Nephron (organoid): ENCODE measurements around the gene POU2AF1.

Source experiments
- H3K27ac Mint-ChIP-seq, 3 experiments: 2 replicates each; pipeline ENCODE4 v1.8.0; 2020; ENCODE audit warnings: mixed read lengths in 3 of 3, mild to moderate bottlenecking in 2 of 3, moderate library complexity in 1 of 3
- H3K27me3 Mint-ChIP-seq: 2 replicates; pipeline ENCODE4 v1.8.0; 2021; ENCODE audit warnings: low read depth, mild to moderate bottlenecking, moderate library complexity, mixed read lengths
- H3K36me3 Mint-ChIP-seq: 2 replicates; pipeline ENCODE4 v1.8.0; 2020; ENCODE audit warnings: low read depth, mixed read lengths
- H3K4me1 Mint-ChIP-seq: 2 replicates; pipeline ENCODE4 v1.8.0; 2020; ENCODE audit warnings: mixed read lengths
- H3K4me3 Mint-ChIP-seq, 3 experiments: 2 replicates each; pipeline ENCODE4 v1.8.0; 2020; ENCODE audit warnings: mild to moderate bottlenecking in 3 of 3, mixed read lengths in 3 of 3, moderate library complexity in 2 of 3
- H3K9me3 Mint-ChIP-seq: 2 replicates; pipeline ENCODE4 v1.8.0; 2020; ENCODE audit warnings: mixed read lengths
- TF ChIP-seq, protein P1 (sequence below), 3 experiments: fragments of 200-600 bp; sonication (generic); IDR thresholded peaks; one replicate each; pipeline ENCODE4 v1.5.0; 2021; ENCODE audit warnings: antibody characterized with exemption in 3 of 3; ENCODE audit not compliant: unreplicated experiment in 3 of 3

Gene POU2AF1

DNA sequence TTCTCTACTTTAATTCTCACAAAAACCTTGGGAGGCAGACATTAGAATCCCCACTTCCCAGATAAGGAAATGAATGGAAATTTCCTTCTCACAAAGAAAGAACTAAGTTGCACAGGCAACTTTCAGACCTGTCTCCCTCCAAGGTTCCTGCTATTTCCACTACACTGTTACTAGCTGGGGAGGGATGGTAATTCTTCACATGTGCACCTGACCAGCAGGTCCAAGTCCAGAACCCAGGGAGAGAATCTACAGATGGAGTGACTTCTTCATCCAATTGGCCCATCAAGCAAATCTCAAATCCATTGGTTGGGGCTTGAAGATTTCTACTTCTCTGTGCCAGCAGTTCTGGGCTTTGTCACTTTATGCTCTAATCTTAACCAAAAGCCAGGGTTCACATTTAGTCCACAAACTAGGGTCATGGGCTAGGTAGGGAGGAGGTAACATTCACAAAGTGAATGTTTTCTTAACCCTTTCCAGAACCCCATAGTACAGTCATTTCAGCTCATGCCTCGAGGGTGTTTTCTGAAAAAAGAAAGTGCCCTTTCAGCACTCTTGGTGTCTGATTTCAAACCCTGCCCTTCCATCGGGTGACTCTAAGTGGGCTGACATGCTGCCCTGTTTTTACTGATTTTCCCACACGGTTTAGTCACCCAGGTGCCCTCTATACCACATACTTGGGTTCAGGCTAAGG is 2.7 kb downstream of the POU2AF1 start:
- peaks cover 4% of the 10 kb centered on the region for H3K4me1 Mint-ChIP-seq
- TF ChIP-seq, protein P1, sequence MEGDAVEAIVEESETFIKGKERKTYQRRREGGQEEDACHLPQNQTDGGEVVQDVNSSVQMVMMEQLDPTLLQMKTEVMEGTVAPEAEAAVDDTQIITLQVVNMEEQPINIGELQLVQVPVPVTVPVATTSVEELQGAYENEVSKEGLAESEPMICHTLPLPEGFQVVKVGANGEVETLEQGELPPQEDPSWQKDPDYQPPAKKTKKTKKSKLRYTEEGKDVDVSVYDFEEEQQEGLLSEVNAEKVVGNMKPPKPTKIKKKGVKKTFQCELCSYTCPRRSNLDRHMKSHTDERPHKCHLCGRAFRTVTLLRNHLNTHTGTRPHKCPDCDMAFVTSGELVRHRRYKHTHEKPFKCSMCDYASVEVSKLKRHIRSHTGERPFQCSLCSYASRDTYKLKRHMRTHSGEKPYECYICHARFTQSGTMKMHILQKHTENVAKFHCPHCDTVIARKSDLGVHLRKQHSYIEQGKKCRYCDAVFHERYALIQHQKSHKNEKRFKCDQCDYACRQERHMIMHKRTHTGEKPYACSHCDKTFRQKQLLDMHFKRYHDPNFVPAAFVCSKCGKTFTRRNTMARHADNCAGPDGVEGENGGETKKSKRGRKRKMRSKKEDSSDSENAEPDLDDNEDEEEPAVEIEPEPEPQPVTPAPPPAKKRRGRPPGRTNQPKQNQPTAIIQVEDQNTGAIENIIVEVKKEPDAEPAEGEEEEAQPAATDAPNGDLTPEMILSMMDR (IDR thresholded peaks at IDR 0.05; ENCODE audit: unreplicated experiment in 3 of 3): no peak
- H3K27ac Mint-ChIP-seq: no peak overlapping the region
- H3K4me3 Mint-ChIP-seq: no peak overlapping the region
- H3K27me3 Mint-ChIP-seq: peaks cover 13% of the 10 kb centered on the region
- H3K9me3 Mint-ChIP-seq: no peaks in the 10 kb centered on the region
- no peaks in the 10 kb centered on the region for H3K36me3 Mint-ChIP-seq

DNA sequence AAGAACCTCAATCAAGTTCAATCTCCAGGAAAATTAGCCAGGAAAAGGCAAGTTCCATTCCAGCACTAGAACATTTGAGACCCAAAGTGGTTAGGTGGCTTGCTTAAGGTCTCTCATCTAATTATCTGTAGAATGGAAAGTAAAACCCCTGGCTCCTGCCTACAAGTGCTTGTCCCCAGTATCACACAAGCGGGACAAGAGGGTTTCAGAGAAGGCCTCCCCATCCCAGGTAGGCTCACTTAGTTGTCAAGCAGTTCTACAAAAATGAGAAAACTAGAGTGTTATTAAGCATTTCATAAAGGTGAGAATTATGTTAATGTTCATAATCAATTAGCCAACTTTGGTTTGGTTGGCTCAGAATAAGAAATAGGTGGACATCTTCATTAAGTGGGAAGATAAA is 5.5 kb downstream of the POU2AF1 start:
- H3K4me1 Mint-ChIP-seq: peaks cover 4% of the 10 kb centered on the region
- H3K27me3 Mint-ChIP-seq: peaks cover 18% of the 10 kb centered on the region
- no peaks in the 10 kb centered on the region for H3K36me3 Mint-ChIP-seq
- H3K27ac Mint-ChIP-seq: no peak overlapping the region
- H3K4me3 Mint-ChIP-seq: no peak overlapping the region
- no peaks in the 10 kb centered on the region for H3K9me3 Mint-ChIP-seq
- TF ChIP-seq, protein P1 (IDR thresholded peaks at IDR 0.05; ENCODE audit: unreplicated experiment in 3 of 3): no peak

DNA sequence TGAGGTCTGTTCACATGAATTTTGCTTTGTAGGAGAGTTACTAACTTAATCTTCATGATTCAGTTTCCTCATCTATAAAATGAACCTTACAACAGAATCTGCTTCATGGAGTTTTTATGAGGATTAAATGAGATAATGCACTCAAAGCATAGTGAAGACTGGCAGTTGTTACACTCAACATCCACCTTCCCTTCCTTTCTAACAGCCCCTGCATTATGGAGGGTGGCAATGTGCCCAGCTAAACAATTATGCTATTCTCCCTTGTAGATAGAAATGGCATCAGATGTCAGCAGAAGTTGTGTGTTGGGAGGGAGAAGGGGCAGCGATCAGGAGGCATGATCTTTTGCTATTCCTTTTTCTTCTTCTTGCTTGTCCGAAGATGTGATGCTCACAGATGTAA is 6.5 kb downstream of the POU2AF1 start:
- Mint-ChIP-seq H3K4me3 (no peak overlapping the region), H3K4me1 (peaks cover 4% of the 10 kb centered on the region), H3K27me3 (peaks cover 18% of the 10 kb centered on the region), H3K9me3 (no peaks in the 10 kb centered on the region), H3K27ac (no peak overlapping the region), H3K36me3 (no peaks in the 10 kb centered on the region)
- TF ChIP-seq, protein P1 (IDR thresholded peaks at IDR 0.05; ENCODE audit: unreplicated experiment in 3 of 3): no peak

DNA sequence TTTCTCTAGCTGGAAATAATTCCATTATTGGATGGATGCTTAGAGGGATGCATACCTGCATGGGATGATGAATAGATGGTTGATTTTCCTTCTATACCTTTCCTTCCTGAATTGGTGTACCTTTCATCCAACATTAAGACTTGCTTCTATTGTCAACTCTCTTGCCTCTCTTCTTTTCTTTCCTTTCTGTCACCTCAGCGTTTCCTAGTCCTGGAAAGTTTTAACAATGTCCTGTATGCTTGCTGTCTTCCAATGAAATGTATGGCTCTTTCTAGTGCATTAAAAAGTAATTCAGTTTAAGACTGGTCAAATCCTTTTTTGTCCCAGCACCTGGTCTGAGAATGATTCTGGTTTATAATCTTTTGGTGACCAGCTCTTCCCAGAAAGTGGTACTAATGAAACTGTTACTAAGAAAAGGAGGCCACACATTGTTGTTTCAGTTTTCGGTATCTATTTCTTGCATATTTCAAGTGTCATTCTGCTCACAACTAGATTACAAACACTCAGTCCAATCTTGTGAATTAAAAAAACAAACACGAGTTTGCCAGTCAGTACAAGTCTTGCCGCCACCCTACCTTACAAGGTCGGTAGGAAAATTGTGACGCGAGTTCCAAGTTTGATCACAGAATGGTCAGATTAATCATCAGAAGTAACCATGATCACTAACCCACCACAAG is 8.0 kb downstream of the POU2AF1 start:
- H3K27ac Mint-ChIP-seq: no peak overlapping the region
- peaks cover 8% of the 10 kb centered on the region for H3K4me1 Mint-ChIP-seq
- no peak overlapping the region for H3K4me3 Mint-ChIP-seq
- peaks cover 3% of the 10 kb centered on the region for H3K9me3 Mint-ChIP-seq
- H3K27me3 Mint-ChIP-seq: peaks cover 26% of the 10 kb centered on the region
- TF ChIP-seq, protein P1 (IDR thresholded peaks at IDR 0.05; ENCODE audit: unreplicated experiment in 3 of 3): no peak
- no peaks in the 10 kb centered on the region for H3K36me3 Mint-ChIP-seq

DNA sequence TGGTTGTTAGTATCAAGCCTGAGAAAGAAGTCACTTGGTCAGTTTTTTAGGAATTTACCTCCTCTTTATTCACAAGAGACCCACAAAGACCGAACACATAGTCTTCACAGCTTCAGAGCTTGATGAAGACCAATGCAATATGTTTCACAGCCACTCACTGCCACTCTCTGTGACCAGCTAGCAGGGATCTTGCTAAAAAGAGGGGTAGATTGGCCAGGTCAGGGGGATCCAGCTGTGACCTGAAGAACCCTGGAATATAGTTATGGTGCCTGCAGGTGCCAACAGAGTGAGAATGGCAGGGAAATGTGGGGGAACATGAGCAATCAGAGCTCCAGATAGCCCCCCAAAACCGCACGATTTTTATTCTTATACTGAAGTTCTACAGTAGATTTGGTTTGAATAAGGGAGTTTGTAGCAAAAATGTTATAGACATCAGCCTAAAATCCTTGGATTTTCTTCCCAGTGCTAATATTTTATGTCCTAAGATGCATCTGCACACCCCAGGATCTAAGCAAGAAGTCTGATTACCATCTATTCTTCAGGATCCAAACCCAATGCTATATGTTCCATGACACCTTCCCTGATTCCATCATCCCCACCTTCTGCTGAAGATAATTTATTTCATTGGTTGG is 8.7 kb downstream of the POU2AF1 start:
- Mint-ChIP-seq H3K9me3 (peaks cover 4% of the 10 kb centered on the region), H3K36me3 (no peaks in the 10 kb centered on the region), H3K4me3 (no peak overlapping the region), H3K27ac (no peak overlapping the region), H3K4me1 (peaks cover 10% of the 10 kb centered on the region), H3K27me3 (peaks cover 26% of the 10 kb centered on the region)
- TF ChIP-seq, protein P1 (IDR thresholded peaks at IDR 0.05; ENCODE audit: unreplicated experiment in 3 of 3): no peak
